Fibroblast of skin of back (primary cell): ENCODE measurements around the gene PRKG1.
"Not testable (repeated sequence)": the region's sequence is repeated elsewhere in the genome, so short reads cannot be mapped to it uniquely, and the experiment has no call there.

Experiments
- DNase-seq: peaks from one replicate; pipeline ENCODE4 v3.0.0-alpha.2; 2013

The PRKG1 gene

GRCh38 chr10:51327432-51327831, 253.1 kb downstream of the PRKG1 start:
- DNase-seq: no peak

GRCh38 chr10:51340366-51340765, 266.1 kb downstream of the PRKG1 start:
- DNase-seq: no peak

GRCh38 chr10:51340845-51341610, 266.7 kb downstream of the PRKG1 start:
- peak; percentile 37 for DNase-seq

- not testable (repeated sequence) for DNase-seq
These were observed 267.5 kb downstream of the PRKG1 start for GRCh38 chr10:51341745-51342144.

- DNase-seq: no peak
These were observed 268.1 kb downstream of the PRKG1 start for GRCh38 chr10:51342381-51342780.

GRCh38 chr10:51343391-51343790, 269.1 kb downstream of the PRKG1 start:
- no peak for DNase-seq

- DNase-seq: no peak
These were observed 270.1 kb downstream of the PRKG1 start for GRCh38 chr10:51344371-51344770.

GRCh38 chr10:51348622-51349021, 274.3 kb downstream of the PRKG1 start:
- no peak for DNase-seq

GRCh38 chr10:51357170-51357569, 282.9 kb downstream of the PRKG1 start:
- no peak for DNase-seq

GRCh38 chr10:51358227-51358626, 283.9 kb downstream of the PRKG1 start:
- DNase-seq: no peak

- no peak for DNase-seq
These were observed 289.1 kb downstream of the PRKG1 start for GRCh38 chr10:51363415-51363814.

GRCh38 chr10:51364674-51365073, 290.4 kb downstream of the PRKG1 start:
- peak; percentile 18 for DNase-seq

- no peak for DNase-seq
These were observed 291.8 kb downstream of the PRKG1 start for GRCh38 chr10:51366044-51366443.

GRCh38 chr10:51367127-51367526, 292.8 kb downstream of the PRKG1 start:
- no peak for DNase-seq

- DNase-seq: no peak
These were observed 293.4 kb downstream of the PRKG1 start for GRCh38 chr10:51367694-51368093.

GRCh38 chr10:51368943-51369342, 294.7 kb downstream of the PRKG1 start:
- no peak for DNase-seq

- peak; percentile 73 for DNase-seq
These were observed 295.6 kb downstream of the PRKG1 start for GRCh38 chr10:51369903-51370302.

GRCh38 chr10:51371743-51372142, 297.5 kb downstream of the PRKG1 start:
- no peak for DNase-seq

- no peak for DNase-seq
These were observed 301.5 kb downstream of the PRKG1 start for GRCh38 chr10:51375790-51376189.

GRCh38 chr10:51377070-51377931, 303.0 kb downstream of the PRKG1 start:
- no peak for DNase-seq

GRCh38 chr10:51377932-51378599, 303.8 kb downstream of the PRKG1 start:
- peak; percentile 13 for DNase-seq

- no peak for DNase-seq
These were observed 307.9 kb downstream of the PRKG1 start for GRCh38 chr10:51382181-51382580.

- DNase-seq: no peak
These were observed 310.7 kb downstream of the PRKG1 start for GRCh38 chr10:51384971-51385370.
